Kidney tubule cell (primary cell): Measurements from ENCODE around the gene UQCRHL.

Source experiments
- DNase-seq: peaks from one replicate; pipeline ENCODE4 v3.0.0-alpha.2; 2018; ENCODE audit warnings: low spot score

UQCRHL gene

GRCh38 chr1:15757575-15758342 is 49.7 kb downstream of the UQCRHL start:
- no peak for DNase-seq
